WTC11 (cell line): Measurements from ENCODE around the gene DAB1.

Experiments used
- E2F4 ChIP-seq: sonication (generic); formaldehyde crosslinking; IDR thresholded peaks from 2 replicates; pipeline ENCODE4 v1.8.1; 2022; ENCODE audit warnings: low read depth, mild to moderate bottlenecking, moderate library complexity, missing genetic modification reagents, borderline replicate concordance
- GABPB1 ChIP-seq: sonication (generic); formaldehyde crosslinking; IDR thresholded peaks from 2 replicates; pipeline ENCODE4 v1.8.1; 2023; ENCODE audit warnings: mild to moderate bottlenecking, missing genetic modification reagents
- HMGA2 ChIP-seq: fragments of 250-450 bp; sonication (Bioruptor Pico); IDR thresholded peaks from 2 replicates; pipeline ENCODE4 v1.4.0; 2021; ENCODE audit warnings: mild to moderate bottlenecking, moderate library complexity
- JUN ChIP-seq: sonication (generic); formaldehyde crosslinking; IDR thresholded peaks from 2 replicates; pipeline ENCODE4 v1.8.0; 2023; ENCODE audit warnings: mild to moderate bottlenecking, missing genetic modification reagents
- RORB ChIP-seq: fragments of 250-450 bp; sonication (Bioruptor Pico); IDR thresholded peaks from 2 replicates; pipeline ENCODE4 v1.9.0; 2021; ENCODE audit warnings: mild to moderate bottlenecking
- STAT6 ChIP-seq: sonication (generic); formaldehyde crosslinking; conservative IDR thresholded peaks from 2 replicates; pipeline ENCODE4 v1.8.1; 2023; ENCODE audit warnings: mild to moderate bottlenecking, low read depth, missing genetic modification reagents, moderate library complexity
- ZNF416 ChIP-seq: fragments of 250-450 bp; sonication (Bioruptor Pico); IDR thresholded peaks from 2 replicates; pipeline ENCODE4 v1.9.0; 2021; ENCODE audit warnings: mild to moderate bottlenecking, inconsistent platforms
- TF ChIP-seq, protein P1 (sequence below): sonication (generic); formaldehyde crosslinking; IDR thresholded peaks from 2 replicates; pipeline ENCODE4 v1.8.0; 2022; ENCODE audit warnings: mild to moderate bottlenecking, missing genetic modification reagents
- TF ChIP-seq, protein P2 (sequence below): fragments of 200-600 bp; IDR thresholded peaks from 2 replicates; pipeline ENCODE4 v1.8.0; 2022; ENCODE audit warnings: antibody characterized with exemption

DNA sequence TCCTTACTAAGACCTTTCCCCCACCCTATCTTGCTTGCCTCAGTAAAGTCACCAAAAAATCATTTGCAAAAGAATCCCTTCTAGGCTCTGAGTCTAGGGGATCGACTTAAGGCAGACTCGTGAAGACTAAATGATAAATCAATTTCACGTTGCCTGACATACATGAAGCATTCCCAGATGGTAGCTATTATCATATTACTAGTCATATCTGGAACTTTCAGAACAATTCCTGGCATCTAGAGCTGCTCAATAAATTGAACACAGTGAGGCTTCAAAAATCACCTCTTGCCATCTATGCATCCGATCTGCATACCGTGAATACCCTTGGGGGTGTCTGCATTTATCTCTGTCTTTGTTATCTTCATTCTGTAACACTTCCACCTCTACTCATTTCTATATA is 49.6 kb upstream of the DAB1 start:
- TF ChIP-seq STAT6 (CRISPR knock-in tag) (no peak), E2F4 (CRISPR knock-in tag) (no peak), HMGA2 (CRISPR knock-in tag) (no peak), GABPB1 (no peak), JUN (CRISPR knock-in tag) (no peak), RORB (CRISPR knock-in tag) (no peak), ZNF416 (CRISPR knock-in tag) (no peak)
- TF ChIP-seq, protein P1, sequence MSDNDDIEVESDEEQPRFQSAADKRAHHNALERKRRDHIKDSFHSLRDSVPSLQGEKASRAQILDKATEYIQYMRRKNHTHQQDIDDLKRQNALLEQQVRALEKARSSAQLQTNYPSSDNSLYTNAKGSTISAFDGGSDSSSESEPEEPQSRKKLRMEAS = no peak
- TF ChIP-seq, protein P2, sequence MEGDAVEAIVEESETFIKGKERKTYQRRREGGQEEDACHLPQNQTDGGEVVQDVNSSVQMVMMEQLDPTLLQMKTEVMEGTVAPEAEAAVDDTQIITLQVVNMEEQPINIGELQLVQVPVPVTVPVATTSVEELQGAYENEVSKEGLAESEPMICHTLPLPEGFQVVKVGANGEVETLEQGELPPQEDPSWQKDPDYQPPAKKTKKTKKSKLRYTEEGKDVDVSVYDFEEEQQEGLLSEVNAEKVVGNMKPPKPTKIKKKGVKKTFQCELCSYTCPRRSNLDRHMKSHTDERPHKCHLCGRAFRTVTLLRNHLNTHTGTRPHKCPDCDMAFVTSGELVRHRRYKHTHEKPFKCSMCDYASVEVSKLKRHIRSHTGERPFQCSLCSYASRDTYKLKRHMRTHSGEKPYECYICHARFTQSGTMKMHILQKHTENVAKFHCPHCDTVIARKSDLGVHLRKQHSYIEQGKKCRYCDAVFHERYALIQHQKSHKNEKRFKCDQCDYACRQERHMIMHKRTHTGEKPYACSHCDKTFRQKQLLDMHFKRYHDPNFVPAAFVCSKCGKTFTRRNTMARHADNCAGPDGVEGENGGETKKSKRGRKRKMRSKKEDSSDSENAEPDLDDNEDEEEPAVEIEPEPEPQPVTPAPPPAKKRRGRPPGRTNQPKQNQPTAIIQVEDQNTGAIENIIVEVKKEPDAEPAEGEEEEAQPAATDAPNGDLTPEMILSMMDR = no peak
